H54 (cell line): Measurements from ENCODE around the gene CCDC127.

Source experiments
- DNase-seq: peaks from one replicate; pipeline ENCODE4 v3.0.0; 2011; ENCODE audit warnings: low spot score, mixed read lengths; ENCODE audit not compliant: insufficient read length
- FAIRE-seq: peaks from 3 replicates; lab custom pipeline; 2011; peaks lifted over from hg19 to GRCh38; lab: Jason Lieb, UNC
- POLR2A ChIP-seq: IDR thresholded peaks from 2 replicates; pipeline ENCODE4 v1.6.1; 2011; ENCODE audit warnings: low read depth, mild to moderate bottlenecking, low read length

The CCDC127 gene

DNA sequence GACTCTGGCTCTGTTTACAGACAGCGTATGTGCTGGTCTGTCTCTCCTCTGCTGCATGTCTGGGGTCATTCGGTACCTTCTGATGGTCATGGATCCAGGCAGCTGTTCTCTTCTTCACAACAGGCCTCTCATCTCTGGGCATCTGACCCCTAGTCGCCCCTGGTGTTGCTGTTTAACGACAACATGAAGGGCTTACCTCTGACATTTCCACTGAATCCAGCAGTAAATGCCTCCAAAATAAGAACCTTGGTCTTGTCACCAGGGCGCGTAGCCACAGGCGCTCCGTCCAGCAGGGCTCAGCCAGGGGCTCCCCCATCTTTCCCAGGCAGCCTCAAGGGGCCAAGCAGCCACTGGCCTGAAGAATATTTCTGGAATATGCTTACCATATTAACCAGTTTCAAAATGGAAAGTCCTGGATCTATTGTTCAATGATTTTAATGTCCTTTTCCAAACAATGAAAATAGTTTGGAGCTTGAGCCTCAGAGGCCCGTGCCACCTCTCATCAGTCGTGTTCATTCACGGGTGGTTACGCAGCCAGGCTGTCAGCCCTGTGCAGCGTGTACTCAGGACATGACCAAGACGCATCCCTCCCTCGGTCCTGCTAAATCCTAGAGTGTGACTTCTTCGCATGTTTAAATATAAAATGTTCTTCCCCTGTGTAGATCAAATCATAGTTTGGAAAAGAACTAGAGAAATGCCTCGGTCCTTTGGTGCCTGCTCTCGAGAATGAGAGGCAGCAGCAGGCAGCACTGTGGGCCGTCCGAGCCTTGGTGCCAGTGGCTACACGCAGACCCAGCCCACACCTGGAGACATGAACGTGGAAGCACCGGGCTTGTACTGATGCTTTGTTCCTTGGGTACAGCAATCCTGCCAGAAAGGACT lies 56.8 kb downstream of the CCDC127 start:
- DNase-seq: no peak
- no peak for TF ChIP-seq POLR2A
- no peak for FAIRE-seq

DNA sequence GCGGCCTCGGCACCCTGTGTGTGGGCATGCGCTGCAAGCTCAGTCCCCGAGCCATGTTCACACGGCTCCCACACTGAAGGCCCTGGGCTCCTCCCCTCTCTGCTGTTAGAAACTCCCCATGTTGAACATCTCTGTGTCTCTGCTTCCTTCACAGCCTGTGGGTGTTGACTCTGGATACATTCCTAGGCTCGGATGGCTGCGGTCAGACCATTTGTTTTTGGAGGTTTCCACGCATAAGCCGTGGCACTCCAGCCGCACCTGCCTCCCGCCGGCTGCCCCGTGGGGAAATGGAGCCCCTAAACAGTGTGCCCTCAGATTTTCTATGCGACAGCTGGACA lies 57.8 kb downstream of the CCDC127 start:
- no peak for TF ChIP-seq POLR2A
- FAIRE-seq (no peak), DNase-seq (no peak)

DNA sequence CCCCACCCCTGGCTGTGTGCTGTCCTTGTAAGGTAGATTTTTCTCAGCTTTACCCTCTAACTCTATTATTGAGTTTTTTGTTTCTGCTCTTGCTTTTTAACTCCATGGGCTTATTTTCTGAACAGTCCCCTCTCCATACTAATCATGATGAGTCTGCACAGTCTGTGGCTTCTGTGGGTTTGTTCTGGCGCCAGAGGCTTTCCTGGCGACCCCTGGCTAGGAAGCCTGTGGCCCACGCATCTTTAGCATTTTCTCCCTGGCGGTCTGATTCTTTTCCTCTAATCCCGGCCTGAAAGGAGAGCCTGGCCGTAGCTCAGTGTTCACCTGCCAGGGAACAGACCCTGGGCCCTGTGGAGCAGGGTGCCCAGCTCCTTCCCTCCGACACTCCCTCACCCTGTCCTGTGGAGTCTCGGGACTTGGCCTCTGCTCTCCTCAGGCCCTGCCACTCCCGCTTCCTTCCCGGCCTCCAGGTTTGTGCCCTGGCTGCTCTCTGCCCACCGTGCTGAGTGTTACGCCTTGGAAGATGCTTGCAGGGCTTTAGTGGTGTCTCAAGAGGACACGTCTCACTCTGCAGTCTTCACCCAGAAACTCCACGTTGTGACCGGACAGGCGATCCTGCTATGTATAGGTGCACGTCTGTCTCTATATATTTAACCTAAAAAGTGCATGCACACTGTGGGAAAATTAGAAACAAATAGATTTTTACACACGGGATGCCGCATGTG lies 58.3 kb downstream of the CCDC127 start:
- FAIRE-seq: no peak
- no peak for TF ChIP-seq POLR2A

DNA sequence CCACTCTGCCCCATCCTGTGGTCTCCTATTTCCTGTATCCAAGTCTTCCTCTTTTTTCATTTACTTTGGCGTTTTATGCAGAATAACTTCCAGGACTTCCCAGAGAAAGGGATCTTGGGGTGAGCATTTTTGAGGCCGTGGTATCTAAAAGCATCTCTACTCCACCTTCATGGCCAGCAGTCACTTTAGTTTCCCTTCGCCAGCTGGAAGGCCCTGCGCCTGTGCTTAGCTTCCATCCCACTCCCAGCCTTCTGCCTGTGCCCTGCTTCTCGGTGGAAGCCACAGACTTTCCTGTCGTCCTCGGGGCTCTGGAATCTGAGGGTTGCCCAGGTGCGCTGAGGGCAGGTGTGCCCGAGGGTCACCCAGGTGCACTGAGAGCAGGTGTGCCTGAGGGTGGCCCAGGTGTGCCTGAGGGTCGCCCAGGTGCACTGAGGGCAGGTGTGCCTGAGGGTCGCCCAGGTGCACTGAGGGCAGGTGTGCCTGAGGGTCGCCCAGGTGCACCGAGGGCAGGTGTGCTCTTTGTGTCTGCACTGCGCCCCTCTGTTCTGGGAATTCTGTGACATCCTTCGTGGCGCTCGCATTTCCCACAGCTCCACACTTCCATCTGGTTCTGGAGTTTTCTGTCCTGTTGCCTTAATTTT lies 59.0 kb downstream of the CCDC127 start:
- DNase-seq (no peak), FAIRE-seq (no peak)
- TF ChIP-seq POLR2A: no peak

More for the DNA sequence above, 58.3 kb downstream of the CCDC127 start:
- no peak for DNase-seq

DNA sequence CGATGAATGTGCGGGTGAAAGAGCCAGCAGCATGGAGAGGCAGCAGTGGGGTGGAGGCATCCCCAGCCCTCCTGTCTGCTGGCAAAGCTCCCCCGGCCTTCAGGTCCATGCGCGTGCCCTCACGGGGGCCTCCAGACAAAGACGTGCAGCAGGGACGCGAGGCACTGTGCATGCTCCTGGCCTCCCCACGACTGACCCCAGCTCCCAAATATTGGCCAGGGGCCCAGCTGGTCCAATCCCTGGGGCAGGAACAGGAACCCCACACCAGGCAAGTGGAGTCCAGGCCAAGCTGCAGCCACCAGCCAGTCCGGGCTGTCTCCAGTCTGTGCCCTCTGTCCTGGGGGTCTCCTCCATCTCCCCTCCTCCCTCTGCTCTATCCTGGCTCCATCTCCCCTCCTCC lies 60.2 kb downstream of the CCDC127 start:
- no peak for DNase-seq
- no peak for FAIRE-seq

DNA sequence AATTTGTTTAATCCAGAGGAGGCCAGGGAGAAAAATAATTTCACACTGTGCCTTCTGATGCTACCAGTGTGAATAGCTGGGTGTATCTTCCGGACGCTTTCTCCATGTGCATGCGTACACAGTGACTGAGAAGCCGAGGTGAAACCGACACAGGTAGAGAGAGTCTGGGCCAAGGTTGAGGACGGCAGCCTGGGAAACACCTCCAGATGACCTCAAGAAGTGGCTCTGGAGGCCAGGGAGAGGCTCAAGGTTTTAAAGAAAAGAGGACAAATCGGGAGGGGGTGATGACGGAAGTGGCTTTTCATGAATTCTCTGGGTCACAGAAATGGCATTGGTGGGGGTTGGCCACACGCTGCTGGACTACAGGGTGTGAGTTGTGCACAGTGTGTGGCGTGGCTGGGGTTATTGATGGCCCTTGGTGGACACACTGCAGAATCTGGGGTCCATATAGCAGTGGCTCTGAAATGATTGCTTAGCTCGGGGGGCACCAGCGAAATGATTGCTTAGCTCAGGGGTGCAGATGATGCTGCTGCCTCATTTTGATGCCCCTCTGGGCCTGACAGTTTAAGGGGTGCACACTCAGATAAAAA lies 60.7 kb downstream of the CCDC127 start:
- FAIRE-seq (no peak), DNase-seq (no peak)

More for the DNA sequence above, 60.2 kb downstream of the CCDC127 start:
- TF ChIP-seq POLR2A: no peak

DNA sequence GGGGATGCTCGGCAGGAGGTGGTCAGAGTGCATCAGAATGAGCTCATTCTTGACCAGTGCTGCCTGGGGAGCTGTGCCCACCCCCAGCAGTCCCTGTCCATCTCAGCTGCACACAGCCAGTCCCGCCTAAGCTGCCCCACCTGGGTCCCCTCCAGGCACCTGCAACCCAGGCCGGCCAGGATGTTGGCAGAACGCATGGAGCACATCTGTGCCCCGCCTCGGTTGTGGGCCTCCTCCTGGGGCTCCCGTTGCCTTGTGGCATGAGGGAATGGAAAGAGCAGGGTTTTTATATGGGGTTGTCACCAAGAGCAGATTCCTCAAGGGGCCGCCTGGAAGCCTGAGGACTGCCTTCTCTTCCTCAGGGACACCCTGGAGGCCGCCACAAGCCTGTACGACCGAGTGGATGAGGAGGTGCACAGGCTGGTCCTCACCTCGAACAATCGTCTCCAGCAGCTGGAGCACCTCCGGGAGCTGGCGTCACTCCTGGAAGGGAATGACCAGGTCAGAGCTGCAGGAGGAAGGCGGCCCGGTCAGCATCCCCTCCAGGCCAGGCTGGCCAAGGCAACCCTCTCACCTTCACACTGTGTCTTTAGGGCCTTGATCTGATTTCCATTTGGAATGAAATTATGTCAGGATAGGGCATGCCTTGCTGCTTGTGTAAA lies 61.4 kb downstream of the CCDC127 start:
- FAIRE-seq (no peak), DNase-seq (no peak)
- TF ChIP-seq POLR2A: no peak

More for the DNA sequence above, 60.7 kb downstream of the CCDC127 start:
- TF ChIP-seq POLR2A: no peak

DNA sequence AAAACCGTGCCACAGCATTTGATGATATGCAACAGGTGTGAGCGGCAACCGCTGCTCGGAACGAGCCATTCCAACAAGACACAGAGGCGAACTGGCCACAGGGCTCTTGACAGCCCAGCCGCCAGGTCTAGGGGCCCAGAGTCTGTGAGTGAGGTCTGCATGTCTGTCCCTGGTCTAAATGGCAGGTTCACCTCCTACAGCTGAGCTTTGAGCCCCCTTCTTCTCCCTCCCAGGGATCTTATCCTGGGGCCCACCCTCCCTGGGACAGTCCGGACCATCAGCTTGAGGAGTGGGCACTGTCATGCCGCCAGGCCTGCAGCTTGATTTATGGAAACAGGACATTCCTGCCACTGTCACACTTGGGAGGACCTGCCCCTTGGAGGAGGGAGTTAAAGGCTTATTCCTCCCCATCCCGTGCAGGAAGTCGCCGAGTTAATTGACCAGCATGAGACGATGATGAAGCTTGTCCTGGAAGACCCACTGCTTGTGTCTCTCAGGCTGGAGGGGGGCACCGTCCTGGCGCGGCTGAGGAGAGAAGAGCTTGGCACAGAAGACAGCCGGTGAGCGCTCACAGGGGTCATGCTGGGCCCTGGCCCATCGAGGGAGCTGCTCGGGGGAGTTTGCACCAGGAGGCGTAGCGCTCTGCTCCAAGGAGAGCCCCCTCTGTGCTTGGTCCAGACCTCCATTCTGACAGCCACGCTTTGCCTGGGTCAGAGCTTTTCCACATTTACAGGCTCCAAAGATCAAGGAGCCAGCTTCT lies 62.1 kb downstream of the CCDC127 start:
- DNase-seq: no peak
- TF ChIP-seq POLR2A: no peak
- FAIRE-seq: no peak

DNA sequence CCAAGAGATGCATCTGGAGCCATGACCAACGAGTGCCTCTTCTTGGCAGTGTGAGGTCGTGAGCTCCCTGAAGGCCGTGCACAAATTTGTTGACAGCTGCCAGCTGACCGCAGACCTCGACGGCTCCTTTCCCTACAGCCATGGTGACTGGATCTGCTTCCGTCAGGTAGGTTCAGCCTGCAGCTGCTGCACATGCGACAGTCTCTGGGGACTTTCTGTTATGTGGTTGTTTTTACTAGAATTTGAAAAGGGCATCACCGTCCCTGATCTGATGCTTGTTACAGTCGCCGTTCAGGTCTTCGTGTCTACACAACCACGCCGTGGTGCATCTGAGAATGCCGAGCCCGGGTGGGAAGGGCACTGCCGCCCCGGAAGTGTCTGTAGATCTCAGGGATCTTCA lies 63.1 kb downstream of the CCDC127 start:
- FAIRE-seq (no peak), DNase-seq (no peak)
- no peak for TF ChIP-seq POLR2A

DNA sequence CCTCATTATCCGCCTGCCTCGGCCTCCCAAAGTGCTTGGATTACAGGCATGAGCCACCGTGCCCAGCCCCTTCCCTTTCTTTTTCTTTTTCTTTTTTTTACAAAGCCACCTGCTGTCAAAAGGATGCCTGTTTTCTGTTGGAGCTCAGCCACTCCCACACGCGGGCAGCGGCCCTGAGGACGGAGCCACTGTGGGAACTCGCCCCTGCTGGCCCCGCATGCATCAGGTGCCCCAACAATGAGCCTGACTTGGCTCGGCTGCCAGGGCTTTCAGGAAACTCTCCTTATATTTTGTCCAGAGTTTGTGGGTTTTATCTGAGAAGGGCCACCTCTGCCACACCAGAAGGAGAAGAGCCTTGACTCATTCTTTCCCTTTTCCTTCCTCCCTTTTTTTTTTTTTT lies 63.7 kb downstream of the CCDC127 start:
- TF ChIP-seq POLR2A: no peak
- DNase-seq (no peak), FAIRE-seq (no peak)

DNA sequence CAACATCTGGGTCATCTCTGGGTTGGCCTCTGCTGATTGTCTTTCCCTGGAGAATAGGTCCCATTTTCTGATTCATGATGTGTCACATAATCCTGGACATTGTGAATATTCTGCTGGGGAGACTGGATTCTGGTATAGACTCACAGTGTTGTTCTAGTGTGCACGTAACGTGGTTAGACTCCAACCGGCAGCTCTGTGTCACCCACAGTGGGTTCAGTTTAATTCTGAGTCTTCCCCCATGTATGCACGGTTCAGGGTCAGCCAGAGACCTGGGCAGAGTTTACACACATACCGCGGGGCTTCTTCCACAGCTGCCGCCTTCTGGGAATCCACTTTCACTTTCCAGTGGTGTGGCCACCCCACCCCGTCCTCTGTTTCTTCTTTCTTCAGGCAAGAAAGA lies 64.7 kb downstream of the CCDC127 start:
- FAIRE-seq: no peak

DNA sequence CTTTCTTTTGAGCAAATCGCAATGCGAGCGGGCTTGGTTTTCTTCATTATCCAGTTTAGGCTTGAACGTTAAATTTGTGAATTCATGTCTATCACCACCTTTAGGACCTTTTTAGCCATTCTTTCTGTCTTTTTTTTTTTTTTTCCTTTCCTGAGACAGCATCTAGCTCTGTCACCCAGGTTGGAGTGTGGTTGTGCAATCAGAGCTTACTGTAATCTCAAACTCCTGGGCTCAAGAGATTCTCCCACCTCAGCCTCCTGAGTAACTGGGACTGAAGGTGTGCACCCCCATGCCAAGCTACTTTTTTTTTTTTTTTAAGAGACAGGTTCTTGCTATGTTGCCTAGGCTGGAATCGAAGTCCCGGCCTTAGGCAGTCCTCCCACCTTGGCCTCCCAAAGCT lies 65.9 kb downstream of the CCDC127 start:
- no peak for FAIRE-seq
- TF ChIP-seq POLR2A: no peak
- no peak for DNase-seq

More for the DNA sequence above, 64.7 kb downstream of the CCDC127 start:
- DNase-seq: no peak
- TF ChIP-seq POLR2A: no peak

DNA sequence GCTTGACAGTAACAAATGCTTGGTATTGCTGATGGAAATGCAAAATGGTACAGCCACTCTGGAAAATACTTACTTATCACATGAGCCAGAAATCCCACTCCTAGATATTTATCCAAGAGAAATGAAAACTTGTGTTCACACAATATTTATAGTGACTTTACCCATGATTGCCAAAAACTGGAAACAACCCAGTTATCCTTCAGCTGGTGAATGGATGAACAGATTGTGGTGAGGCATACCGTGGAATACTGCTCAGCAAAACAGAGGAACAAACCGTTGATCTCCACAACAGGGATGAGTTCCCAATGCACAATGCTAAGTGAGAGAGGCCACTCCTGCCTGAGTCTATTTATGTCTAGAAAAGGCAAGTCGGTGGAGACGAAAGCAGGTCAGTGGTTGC lies 67.2 kb downstream of the CCDC127 start:
- TF ChIP-seq POLR2A: no peak
- no peak for DNase-seq
- FAIRE-seq: no peak
